SHP77 (cell line): Measurements from ENCODE around the gene TMEM244.
"Not testable (repeated sequence)": the region's sequence is repeated elsewhere in the genome, so short reads cannot be mapped to it uniquely, and the experiment has no call there.

Source experiments
- DNase-seq, 2 experiments: peaks; one replicate each; lab custom pipeline; 2025; lab: John Stamatoyannopoulos, UW

The TMEM244 gene

DNA sequence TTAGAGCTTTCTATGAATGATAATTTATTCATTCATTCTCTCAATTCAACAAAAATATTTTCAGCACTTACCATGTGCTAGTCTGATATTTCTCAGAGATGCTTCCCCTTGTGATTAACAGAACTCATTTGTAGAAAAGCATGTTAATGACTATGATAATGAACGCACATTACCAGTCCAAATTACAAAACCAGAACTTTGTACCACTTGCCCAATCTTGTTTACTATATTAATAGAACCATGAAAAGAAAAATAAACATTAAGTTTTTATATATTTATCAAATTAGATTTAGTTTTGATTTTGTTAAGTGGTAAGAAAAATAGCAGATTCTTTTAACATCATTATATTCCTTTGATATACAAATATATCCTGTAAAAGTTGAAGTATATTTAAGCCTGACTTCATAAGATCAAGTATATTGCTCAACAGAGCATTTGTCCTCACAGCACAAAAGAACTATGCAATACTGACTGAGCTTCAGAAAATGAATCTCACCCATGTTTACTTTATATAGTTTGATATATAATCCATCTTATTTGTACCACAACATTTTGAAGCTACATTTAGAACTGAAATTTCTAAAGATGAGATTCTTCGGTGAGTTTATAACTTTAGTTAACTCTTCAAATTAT, 48.9 kb downstream of the TMEM244 start:
- no peak for DNase-seq

DNA sequence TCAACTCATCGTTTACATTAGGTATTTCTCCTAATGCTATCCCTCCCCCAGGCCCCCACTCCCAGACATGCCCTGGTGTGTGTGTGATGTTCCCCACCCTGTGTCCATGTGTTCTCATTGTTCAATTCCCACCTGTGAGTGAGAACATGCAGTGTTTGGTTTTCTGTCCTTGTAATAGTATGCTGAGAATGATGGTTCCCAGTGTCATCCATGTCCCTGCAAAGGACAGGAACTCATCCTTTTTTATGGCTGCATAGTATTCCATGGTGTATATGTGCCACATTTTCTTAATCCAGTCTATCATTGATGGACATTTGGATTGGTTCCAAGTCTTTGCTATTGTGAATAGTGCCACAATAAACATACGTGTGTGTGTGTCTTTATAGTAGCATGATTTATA, 54.0 kb downstream of the TMEM244 start:
- DNase-seq = not testable (repeated sequence)

DNA sequence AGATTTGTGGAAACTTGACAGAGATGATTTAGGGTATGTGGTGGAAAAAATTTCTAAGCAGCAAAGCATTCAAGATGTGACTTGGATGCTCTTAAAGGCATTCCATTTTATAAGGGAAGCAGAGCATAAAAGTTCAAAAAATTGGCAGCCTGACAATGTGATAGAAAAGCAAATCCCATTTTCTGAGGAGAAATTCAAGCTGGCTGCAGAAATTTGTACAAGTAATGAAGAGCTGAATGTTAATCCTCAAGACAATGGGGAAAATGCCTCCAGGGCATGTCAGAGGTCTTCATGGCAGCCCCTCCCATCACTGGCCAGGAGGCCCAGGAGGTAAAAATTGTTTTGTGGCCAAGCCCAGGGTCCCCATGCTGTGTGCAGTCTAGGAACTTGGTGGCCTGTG, 58.2 kb downstream of the TMEM244 start:
- DNase-seq = not testable (repeated sequence)

DNA sequence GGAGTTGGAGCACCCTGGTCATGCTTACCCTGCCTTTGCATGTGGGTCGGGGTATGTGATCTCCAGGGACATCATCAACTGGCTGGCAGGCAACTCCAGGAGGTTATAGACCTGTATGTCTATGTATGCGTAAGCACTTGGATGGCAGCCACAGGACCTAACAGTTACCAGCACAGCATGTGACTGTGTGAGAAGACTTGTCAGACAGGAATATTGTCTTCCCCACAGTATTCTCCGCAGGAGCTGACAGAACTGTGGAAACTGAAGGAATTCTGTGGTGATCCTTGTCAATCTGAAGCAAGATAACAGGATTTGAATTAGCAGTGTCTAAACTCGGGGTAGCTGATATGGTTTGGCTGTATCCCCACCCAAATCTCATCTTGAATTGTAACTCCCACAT, 59.2 kb downstream of the TMEM244 start:
- no peak for DNase-seq

DNA sequence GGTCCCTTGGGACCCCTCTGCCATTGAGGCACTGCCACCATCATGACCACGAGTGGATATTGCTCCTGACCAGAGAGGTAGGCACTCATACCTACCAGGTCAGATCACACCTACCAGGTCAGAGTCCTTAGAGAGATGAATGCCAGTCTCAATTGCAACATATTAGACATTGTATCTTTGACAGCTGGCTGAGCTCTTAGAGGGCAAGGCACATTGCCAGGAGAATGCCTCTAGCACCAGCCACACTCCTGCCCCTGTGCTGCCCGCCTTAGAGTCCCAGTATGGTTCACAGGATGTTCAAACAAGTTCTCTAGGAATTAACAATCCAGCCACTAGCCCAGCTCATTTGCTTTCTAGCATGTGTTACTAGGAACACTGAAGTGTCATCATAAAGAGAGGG, 65.9 kb downstream of the TMEM244 start:
- DNase-seq = no peak

DNA sequence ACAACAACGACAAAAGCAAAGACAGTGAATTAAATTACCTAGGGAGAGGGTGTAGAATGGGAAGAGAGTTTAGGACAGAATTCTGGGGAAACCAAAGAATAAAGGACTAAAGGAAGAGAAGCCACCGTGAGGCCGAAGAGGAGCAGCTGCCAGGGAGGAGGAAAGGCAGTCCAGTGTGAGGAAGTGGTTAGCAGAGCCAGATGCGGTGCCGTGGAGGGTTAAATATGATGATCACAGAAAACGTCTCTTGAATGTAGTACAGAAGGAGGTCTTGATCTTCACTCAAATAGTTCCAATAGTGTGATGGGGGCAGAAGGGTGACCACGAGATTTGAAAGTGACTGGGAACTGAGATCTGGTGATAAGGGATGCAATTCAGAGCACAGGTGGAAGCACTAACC, 67.7 kb downstream of the TMEM244 start:
- no peak for DNase-seq

DNA sequence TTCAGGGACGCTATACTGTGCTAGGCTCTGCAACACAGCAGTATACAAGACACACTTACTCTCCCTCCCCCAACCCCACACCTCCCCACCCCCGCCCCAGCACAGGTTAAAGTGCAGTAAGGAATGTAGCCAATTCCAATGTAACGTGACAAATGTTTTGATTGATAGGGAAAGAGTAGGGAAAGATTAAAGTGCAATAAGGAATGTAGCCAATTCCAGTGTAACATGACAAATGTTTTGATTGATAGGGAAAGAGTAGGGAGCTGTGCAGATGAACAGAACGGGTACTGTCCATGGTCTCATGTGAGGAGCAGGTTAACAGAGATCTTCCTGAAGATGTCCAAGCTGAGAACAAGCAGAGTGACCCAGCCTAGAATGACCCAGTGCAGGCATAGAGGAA, 69.1 kb downstream of the TMEM244 start:
- DNase-seq = no peak

DNA sequence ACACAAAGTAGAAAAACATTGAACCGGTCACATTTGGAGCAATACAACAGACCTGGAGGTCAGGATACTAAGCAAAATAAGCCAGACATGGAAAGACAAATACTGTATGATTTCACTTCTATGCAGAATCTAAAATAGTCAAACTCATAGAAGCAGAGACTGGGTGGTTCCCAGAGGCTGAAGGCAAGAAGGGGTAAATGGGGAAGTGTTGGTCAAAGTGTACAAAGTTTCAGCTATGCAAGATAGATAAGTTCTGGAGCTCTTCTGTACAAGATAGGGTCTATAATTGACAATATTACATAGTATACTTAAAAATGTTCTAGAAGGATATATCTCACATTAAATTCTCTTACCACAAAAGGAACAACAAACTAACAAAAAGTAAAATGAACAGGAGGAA, 70.3 kb downstream of the TMEM244 start:
- DNase-seq = no peak

DNA sequence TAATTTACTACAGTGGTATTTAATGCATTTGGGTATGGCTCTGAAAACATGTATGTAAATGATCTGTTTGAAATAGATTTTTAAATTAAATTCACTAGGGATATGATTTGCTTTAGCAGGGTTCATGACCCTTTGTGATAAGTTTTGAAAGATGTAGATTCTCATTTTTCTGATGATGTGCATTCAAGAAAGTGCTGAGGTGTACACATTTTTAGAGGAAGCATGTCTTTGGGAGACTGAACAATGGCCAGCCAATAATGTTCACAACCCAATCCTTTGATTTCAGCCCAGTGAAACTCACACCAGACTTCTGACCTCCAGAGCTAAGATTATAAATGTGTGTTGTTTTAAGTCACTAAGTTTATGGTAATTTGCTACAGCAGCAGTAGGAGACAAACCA, 71.1 kb downstream of the TMEM244 start:
- DNase-seq = no peak

DNA sequence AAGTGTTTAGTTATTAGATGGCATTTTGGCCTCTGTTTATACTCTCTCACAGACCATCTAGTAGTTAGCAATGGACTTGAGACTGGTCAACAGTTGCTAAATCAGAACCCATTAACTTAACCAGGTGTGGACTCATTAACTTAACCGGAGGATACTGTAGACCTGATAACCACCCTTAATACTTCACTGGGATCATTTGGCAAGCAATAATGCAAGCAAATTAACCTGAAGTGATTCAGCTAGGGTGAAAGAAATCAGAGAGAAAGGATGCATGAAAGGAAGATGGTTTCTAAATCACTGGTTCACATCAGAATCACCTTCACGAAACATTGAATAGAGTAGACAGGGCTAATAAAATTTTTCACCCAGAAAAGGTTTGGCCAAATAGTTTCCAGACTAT, 73.3 kb downstream of the TMEM244 start:
- no peak for DNase-seq

DNA sequence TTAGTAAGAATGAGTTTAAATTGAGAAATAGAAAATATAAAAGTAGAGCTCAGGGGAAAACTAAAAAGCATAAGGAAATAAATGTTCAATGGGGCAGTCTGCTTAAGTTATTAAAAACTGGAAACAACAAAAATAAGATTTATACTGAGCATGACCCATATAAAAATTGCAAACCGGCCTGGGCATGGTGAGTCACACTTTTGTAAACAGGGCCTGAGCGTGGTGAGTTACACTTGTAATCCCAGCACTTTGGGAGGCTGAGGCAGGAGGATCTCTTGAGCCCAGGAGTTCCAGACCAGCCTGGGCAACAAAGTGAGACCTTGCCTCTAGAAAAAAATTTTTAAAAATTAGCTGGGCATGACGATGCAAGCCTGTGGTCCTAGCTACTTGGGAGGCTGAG, 74.6 kb downstream of the TMEM244 start:
- no peak for DNase-seq

DNA sequence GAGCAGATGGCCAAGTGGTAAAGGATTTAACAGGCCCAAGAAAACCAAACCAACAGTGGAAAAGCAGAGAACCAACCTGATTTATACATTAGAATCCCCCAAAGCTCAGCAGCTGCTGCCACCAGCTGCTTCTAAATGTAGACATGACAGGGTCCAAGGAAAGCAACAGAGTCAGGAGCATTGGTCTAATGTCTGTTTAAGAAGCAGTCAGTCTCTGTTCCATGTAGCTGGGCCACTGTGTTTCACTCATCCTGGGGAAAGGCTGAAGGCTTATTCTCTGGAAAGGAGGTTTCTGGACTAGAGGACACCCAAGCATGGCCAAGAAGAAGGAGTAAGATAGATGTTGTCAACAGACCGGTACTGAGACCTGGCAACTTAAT, 75.4 kb downstream of the TMEM244 start:
- DNase-seq = no peak

DNA sequence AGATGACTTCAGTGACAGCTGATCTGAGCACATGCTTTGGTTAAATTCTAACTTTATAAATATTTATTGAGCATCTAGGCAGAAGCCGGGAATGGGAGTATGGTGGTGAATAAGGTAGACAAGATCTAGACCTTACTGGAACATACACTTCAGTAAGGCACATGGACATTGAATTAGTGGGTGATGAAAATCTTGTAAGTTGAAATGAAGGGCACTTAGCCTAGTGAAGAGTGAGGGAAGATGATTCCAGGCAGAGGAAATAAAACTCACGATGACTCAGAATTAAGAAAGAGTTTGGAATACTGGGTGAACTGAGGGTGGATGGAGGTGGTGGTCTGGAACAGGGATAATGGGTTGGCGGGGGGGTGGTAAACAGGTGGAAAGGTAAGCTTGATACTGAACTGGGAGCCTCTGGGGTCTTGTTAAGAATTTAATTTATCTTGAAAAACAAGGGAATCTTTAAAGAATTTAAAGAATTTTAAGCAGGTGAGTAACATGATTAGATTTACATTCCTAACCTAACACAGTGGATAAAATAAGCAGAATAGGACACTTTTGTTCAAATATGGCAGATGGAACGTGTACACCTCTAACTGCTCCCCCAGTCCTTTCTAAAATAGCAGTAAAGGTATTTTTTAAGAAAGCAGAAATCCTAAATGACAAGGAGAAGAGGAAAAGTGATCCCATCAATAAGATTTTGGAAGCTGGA, 75.9 kb downstream of the TMEM244 start:
- no peak for DNase-seq
